ENCODE data around the gene DOK7. TPM values are rescaled to one million over a fixed set of nuclear protein-coding genes. Genes with fewer than 3 reads are reported as not detected.

The DOK7 gene
- total and polyA plus RNA-seq, 8 donors = 0.37 to 8.1 (median 4.3) TPM; not detected in 1

- DNase-seq = no peak
- Histone ChIP-seq H3K36me3 (no peaks in the 10 kb centered on the region), H3K4me1 (peaks cover 0 to 9% (median 8%) of the 10 kb centered on the region in 4 donors), H3K27me3 (no peaks in the 10 kb centered on the region), H3K27ac (no peak overlapping the region), H3K4me3 (no peak overlapping the region), H3K9me3 (no peaks in the 10 kb centered on the region)
- intact Hi-C loops (cut with DNase I; ENCODE audit: low total_unique reads) = loop anchor here (5.0 kb wide), 1 partner anchor 97 kb away; no protein-coding TSS in a partner anchor
- 64 to 85% (median 68%) methylated on average over 10 to 17 of the region's 17 CpGs for WGBS, 5 donors
- TF ChIP-seq EP300 (IDR thresholded peaks at IDR 0.05) = no peak
- peak in 1 of 7 experiments; percentile 46 for TF ChIP-seq CTCF (IDR thresholded peaks at IDR 0.05)
These were observed 19.3 kb upstream of the DOK7 start for GRCh38 chr4:3443750-3444309.

- Histone ChIP-seq H3K27me3 (no peaks in the 10 kb centered on the region), H3K36me3 (no peaks in the 10 kb centered on the region), H3K4me1 (peaks cover 0 to 9% (median 8%) of the 10 kb centered on the region in 4 donors), H3K4me3 (no peak overlapping the region), H3K9me3 (no peaks in the 10 kb centered on the region), H3K27ac (no peak overlapping the region)
- WGBS, 5 donors = 84 to 95% (median 91%) methylated on average over 9 to 56 of the region's 56 CpGs
- intact Hi-C loops (cut with DNase I; ENCODE audit: low total_unique reads) = loop anchor here (5.0 kb wide), 1 partner anchor 97 kb away; no protein-coding TSS in a partner anchor
- DNase-seq = no peak
- TF ChIP-seq POLR2AphosphoS5 (IDR thresholded peaks at IDR 0.05) (no peak), EP300 (IDR thresholded peaks at IDR 0.05) (no peak), CTCF (IDR thresholded peaks at IDR 0.05) (no peak), POLR2A (IDR thresholded peaks at IDR 0.05) (no peak)
These were observed 18.6 kb upstream of the DOK7 start for GRCh38 chr4:3444351-3445110.

- Histone ChIP-seq H3K4me1 (peaks cover 0 to 9% (median 8%) of the 10 kb centered on the region in 4 donors), H3K9me3 (no peaks in the 10 kb centered on the region), H3K4me3 (no peak overlapping the region), H3K27ac (no peak overlapping the region), H3K27me3 (no peaks in the 10 kb centered on the region), H3K36me3 (no peaks in the 10 kb centered on the region)
- TF ChIP-seq POLR2A (IDR thresholded peaks at IDR 0.05) (no peak), EP300 (IDR thresholded peaks at IDR 0.05) (no peak), POLR2AphosphoS5 (IDR thresholded peaks at IDR 0.05) (no peak), CTCF (IDR thresholded peaks at IDR 0.05) (no peak)
- WGBS, 5 donors = 84 to 89% (median 84%) methylated on average over 18 to 34 of the region's 34 CpGs
- DNase-seq = no peak
- intact Hi-C loops (cut with DNase I; ENCODE audit: low total_unique reads) = no loop called here
These were observed 17.8 kb upstream of the DOK7 start for GRCh38 chr4:3445111-3445820.

- Histone ChIP-seq H3K9me3 (no peaks in the 10 kb centered on the region), H3K27me3 (no peaks in the 10 kb centered on the region), H3K4me3 (no peak overlapping the region), H3K4me1 (peaks cover 0 to 10% (median 8%) of the 10 kb centered on the region in 4 donors), H3K27ac (no peak overlapping the region), H3K36me3 (no peaks in the 10 kb centered on the region)
- 79 to 95% (median 94%) methylated on average over 23 to 34 of the region's 34 CpGs for WGBS, 5 donors
- TF ChIP-seq EP300 (IDR thresholded peaks at IDR 0.05) (no peak), POLR2A (IDR thresholded peaks at IDR 0.05) (no peak), POLR2AphosphoS5 (IDR thresholded peaks at IDR 0.05) (no peak), CTCF (IDR thresholded peaks at IDR 0.05) (no peak)
- intact Hi-C loops (cut with DNase I; ENCODE audit: low total_unique reads) = no loop called here
- no peak for DNase-seq
These were observed 17.1 kb upstream of the DOK7 start for GRCh38 chr4:3445829-3446545.
